MG63 (cell line): ENCODE data around the gene NASP. TPM values are rescaled to one million over a fixed set of nuclear protein-coding genes. Genes with fewer than 3 reads are reported as not detected.

Experiments
- DNase-seq: peaks from one replicate; pipeline ENCODE4 v3.0.0-alpha.2; 2020
- H3K27me3 ChIP-seq: fragments of 250-450 bp; sonication (Bioruptor Pico); 2 replicates; pipeline ENCODE4 v1.5.1; 2020; ENCODE audit warnings: mild to moderate bottlenecking, moderate library complexity
- H3K36me3 ChIP-seq: fragments of 250-450 bp; sonication (Bioruptor Pico); 2 replicates; pipeline ENCODE4 v1.5.1; 2020; ENCODE audit warnings: mild to moderate bottlenecking, moderate library complexity
- H3K4me3 ChIP-seq: fragments of 250-450 bp; sonication (Bioruptor Pico); 2 replicates; pipeline ENCODE4 v1.5.1; 2020; ENCODE audit warnings: mild to moderate bottlenecking, moderate library complexity
- H3K9me3 ChIP-seq: fragments of 250-450 bp; sonication (Bioruptor Pico); 2 replicates; pipeline ENCODE4 v1.5.1; 2020; ENCODE audit warnings: mild to moderate bottlenecking, moderate library complexity
- total RNA-seq: library from RNA; depleted of rRNA; stranded (reverse); fragments of >200 nt; shearing (Covaris generic); gene quantifications from 2 replicates; pipeline ENCODE4 v1.2.3, GENCODE V29; 2014; ENCODE audit warnings: low replicate concordance

NASP gene
- total RNA-seq, 1 experiment from 2014 or later, result 50.9 TPM

GRCh38 chr1:45607404-45608074, 23.7 kb downstream of the NASP start:
- no peak overlapping the region for H3K4me3 ChIP-seq
- no peaks in the 10 kb centered on the region for H3K9me3 ChIP-seq
- no peak for DNase-seq
- no peaks in the 10 kb centered on the region for H3K27me3 ChIP-seq
- peaks cover 68% of the 10 kb centered on the region for H3K36me3 ChIP-seq

DNA sequence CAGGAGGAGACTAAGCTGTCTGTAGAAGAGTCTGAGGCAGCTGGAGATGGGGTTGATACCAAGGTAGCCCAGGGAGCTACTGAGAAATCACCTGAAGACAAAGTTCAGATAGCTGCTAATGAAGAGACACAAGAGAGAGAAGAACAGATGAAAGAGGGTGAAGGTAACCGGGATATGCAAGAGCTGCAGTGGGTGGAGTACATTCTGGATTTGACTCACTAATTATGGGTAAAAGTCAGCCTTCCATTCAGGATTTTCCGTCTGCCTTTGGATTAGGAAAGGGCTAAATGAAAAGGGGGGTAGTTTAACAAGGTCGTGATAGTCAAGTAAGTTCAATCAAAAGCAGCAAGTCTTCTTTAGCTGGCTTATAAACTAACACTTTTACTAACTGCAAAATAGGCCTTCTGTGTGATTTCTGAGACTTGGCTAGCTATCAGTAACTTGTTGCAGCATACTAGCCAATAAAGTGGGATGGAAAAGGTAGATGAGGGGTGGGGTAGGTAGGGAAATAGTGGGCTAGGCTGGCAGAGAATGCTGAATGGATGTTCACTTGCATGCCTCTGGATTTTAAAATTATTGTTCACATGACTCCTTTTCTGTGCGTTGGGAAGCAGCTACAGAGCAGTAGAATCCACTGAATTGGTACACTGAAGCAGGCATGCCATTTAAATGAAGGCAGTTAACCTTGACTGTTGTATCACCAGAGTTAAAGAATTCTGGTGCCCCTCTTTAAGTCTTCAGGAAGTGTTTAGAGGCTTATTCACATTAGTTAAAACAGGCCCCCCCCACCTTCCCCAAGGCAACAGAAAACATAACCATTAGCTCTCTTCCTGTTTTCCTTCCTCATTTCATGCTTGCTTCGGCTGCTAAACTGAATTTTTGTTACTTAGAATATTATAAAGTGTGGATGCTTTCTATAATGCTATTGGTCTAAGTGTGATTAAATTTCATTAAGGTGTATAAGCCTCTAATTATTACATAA, 24.6 kb downstream of the NASP start:
- DNase-seq, result no peak
- no peak overlapping the region for H3K4me3 ChIP-seq
- no peaks in the 10 kb centered on the region for H3K27me3 ChIP-seq
- peaks cover 73% of the 10 kb centered on the region for H3K36me3 ChIP-seq
- no peaks in the 10 kb centered on the region for H3K9me3 ChIP-seq

GRCh38 chr1:45610589-45611226, 26.9 kb downstream of the NASP start:
- H3K27me3 ChIP-seq, result no peaks in the 10 kb centered on the region
- H3K36me3 ChIP-seq, result peaks cover 81% of the 10 kb centered on the region

DNA sequence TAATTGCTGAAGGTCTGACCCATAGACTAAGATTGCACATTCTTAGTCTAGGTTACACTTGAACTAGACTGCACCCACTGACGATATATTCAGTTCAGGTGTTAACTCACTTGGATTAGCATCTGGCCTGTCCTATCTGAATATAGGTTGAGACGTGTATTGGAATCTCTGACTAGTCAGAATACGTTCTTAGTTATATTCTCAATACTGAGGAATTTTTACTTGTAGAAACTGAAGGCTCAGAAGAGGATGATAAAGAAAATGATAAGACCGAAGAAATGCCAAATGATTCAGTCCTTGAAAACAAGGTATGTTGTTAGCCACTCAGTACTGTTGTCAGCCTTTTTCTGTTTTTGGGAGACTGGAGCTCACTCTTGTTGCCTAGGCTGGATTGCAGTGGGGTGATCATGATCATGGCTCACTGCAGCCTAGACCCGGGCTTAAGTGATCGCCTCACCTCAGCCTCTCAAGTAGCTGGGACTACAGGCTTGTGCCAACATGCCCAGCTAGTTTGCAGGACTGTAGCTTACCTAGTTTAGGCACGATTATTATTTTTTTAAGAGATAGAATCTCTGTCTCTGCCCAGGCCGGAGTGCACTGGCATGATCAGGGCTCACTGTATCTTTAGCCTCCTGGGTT, 29.2 kb downstream of the NASP start:
- no peak for DNase-seq

More at GRCh38 chr1:45610589-45611226, 26.9 kb downstream of the NASP start:
- Histone ChIP-seq H3K4me3 (no peak overlapping the region), H3K9me3 (no peaks in the 10 kb centered on the region)
- DNase-seq, result no peak

GRCh38 chr1:45615885-45616284, 32.0 kb downstream of the NASP start:
- Histone ChIP-seq H3K9me3 (no peaks in the 10 kb centered on the region), H3K36me3 (peaks cover 68% of the 10 kb centered on the region), H3K4me3 (no peak overlapping the region), H3K27me3 (no peaks in the 10 kb centered on the region)
- no peak for DNase-seq

More for the DNA sequence above, 29.2 kb downstream of the NASP start:
- Histone ChIP-seq H3K36me3 (peaks cover 84% of the 10 kb centered on the region), H3K27me3 (no peaks in the 10 kb centered on the region), H3K9me3 (no peaks in the 10 kb centered on the region), H3K4me3 (no peak overlapping the region)

GRCh38 chr1:45617618-45618017, 33.8 kb downstream of the NASP start:
- Histone ChIP-seq H3K36me3 (peaks cover 60% of the 10 kb centered on the region), H3K4me3 (no peak overlapping the region), H3K9me3 (no peaks in the 10 kb centered on the region), H3K27me3 (no peaks in the 10 kb centered on the region)
- no peak for DNase-seq

- H3K27me3 ChIP-seq, result no peaks in the 10 kb centered on the region
- H3K9me3 ChIP-seq, result no peaks in the 10 kb centered on the region
- peaks cover 48% of the 10 kb centered on the region for H3K36me3 ChIP-seq
- no peak for DNase-seq
- H3K4me3 ChIP-seq, result no peak overlapping the region
Measured at GRCh38 chr1:45619149-45619921, 35.5 kb downstream of the NASP start.

DNA sequence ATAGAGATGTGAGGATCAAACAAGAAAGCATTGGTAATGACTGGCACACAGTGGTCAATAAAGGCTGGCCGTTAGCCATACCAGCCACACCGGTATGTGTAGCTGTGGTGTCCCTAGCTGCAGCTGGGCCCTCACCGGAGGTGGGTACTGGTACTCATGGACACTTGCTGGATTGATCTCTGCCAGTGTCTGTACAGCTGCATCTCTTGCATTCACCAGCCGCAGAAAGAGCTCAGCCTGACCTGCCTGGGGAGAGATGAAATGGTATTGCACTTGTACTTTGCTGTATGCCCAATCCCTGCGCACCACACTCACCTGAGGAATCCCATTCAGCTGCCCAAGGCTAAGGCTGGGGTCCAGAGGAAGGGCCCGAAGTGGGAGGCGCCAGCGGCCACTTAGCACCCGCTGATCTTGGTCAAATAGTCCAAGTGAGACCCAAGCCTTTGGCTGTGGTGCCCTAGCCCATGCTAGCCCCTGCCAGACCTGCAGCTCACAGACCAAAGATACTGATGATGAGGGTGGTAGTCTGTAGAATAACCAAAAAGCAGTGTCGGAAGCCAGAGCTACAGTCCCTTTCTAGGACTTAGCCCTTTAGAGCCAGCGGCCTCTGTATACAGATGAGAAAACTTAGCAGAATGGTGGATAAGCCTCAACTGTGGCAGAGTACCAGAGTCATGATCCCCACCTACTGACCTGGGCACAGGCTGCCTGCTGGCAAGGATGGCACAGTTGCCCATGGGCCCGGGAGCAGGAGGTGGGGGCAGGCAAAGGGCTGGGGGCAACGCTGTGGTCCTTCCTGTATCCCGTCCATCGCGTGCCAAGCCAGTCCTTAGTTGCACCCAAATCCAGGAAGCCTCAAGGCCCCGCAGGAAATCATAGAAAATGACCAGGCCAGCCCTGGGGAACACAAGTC, 37.0 kb downstream of the NASP start:
- Histone ChIP-seq H3K36me3 (peaks cover 38% of the 10 kb centered on the region), H3K9me3 (no peaks in the 10 kb centered on the region), H3K4me3 (no peak overlapping the region), H3K27me3 (no peaks in the 10 kb centered on the region)
- no peak for DNase-seq

- Histone ChIP-seq H3K4me3 (no peak overlapping the region), H3K36me3 (peaks cover 36% of the 10 kb centered on the region), H3K9me3 (no peaks in the 10 kb centered on the region), H3K27me3 (no peaks in the 10 kb centered on the region)
- DNase-seq, result no peak
Measured at GRCh38 chr1:45621501-45621836, 37.6 kb downstream of the NASP start.

DNA sequence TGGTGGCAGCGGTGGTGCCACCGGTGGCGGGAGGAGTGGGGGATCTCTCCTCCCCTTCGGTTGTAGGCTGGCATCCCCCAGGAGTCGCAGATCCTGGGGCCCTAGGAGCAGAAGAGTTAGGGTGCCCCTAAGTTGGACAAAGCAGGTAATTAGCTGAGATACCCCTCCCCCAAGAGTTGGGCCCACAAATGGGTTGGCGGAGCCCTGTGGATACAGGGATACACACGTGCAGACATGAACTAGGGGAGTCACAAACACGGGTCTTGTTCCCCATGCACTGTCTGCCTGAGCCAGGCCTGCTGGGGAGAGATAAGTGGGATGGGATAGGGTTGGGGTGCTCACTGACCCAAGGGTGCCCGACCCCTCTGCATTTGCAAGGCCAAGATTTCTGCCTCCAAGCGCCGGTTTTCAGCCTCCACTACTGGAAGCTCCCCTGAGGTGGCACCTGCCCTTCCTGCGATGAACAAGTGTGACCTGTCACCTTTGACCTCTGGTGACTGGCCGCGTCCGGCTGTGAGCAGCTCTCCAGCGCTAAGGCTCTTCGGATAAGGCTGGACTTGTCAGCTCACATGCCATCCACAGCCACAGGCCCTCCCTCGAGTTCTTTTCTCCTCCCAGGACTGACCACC, 38.2 kb downstream of the NASP start:
- no peak for DNase-seq
- peaks cover 33% of the 10 kb centered on the region for H3K36me3 ChIP-seq
- H3K27me3 ChIP-seq, result no peaks in the 10 kb centered on the region

GRCh38 chr1:45622524-45623394, 38.9 kb downstream of the NASP start:
- H3K4me3 ChIP-seq, result no peak overlapping the region
- H3K27me3 ChIP-seq, result no peaks in the 10 kb centered on the region
- no peak for DNase-seq
- peaks cover 32% of the 10 kb centered on the region for H3K36me3 ChIP-seq
- H3K9me3 ChIP-seq, result no peaks in the 10 kb centered on the region

More for the DNA sequence above, 38.2 kb downstream of the NASP start:
- Histone ChIP-seq H3K4me3 (no peak overlapping the region), H3K9me3 (no peaks in the 10 kb centered on the region)

DNA sequence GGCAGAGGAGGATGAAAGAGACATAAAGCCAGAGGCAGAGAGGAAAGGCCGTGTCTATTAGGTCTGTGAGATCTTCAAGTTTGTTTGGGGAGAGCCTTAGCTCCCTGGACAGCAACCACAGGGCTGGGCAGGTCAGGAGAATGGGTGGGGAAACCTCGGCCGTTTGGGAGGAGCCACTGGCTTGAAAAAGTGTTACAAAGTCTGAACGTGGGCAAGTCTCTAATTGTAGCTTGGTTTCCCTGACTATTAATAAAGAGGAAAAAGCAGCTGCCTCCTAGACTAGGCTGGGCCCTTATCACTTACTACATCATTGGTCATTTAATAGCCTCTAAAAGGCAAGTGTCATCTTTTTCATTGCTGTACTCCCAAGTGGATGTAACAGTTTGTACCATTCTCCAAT, 40.1 kb downstream of the NASP start, which contains the start of gene CCDC17:
Gene CCDC17, minus strand, starts transcription at position 83 of the 400 bp plus-strand sequence. CDS start 145 bp downstream, outside the sequence.
- no peak for DNase-seq
- H3K36me3 ChIP-seq, result peaks cover 30% of the 10 kb centered on the region

GRCh38 chr1:45629035-45629434, 45.2 kb downstream of the NASP start:
- H3K9me3 ChIP-seq, result no peaks in the 10 kb centered on the region
- peaks cover 75% of the 10 kb centered on the region for H3K36me3 ChIP-seq
- DNase-seq, result no peak
- H3K4me3 ChIP-seq, result no peak overlapping the region
- H3K27me3 ChIP-seq, result no peaks in the 10 kb centered on the region

More for the DNA sequence above, 40.1 kb downstream of the NASP start, which contains the start of gene CCDC17:
- no peaks in the 10 kb centered on the region for H3K27me3 ChIP-seq
- H3K9me3 ChIP-seq, result no peaks in the 10 kb centered on the region
- H3K4me3 ChIP-seq, result no peak within 1 kb of the TSS

DNA sequence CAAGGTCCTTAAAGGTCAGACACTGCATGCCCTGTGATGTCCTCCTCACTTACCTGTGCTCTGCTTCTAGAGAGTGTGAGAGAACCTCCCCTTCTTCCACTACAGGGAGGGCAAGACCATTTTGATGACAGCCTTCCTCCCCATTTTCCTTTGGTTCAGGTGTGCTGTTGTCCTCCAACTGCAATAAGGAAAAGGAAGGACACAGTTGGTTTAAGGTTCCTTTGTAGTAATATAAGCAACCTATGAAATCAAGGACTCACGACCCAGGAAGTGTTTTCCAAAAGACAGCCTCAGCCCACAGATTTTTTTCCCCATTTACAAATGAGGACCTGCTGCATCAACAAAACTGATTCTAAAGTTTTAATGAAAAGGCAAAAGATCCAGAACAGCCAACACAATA, 46.6 kb downstream of the NASP start:
- Histone ChIP-seq H3K9me3 (no peaks in the 10 kb centered on the region), H3K36me3 (peaks cover 84% of the 10 kb centered on the region), H3K27me3 (no peaks in the 10 kb centered on the region), H3K4me3 (no peak overlapping the region)
- no peak for DNase-seq
